HEK293T (cell line): ENCODE results near the gene RPP30.
"Not testable (repeated sequence)": the region's sequence is repeated elsewhere in the genome, so short reads cannot be mapped to it uniquely, and the experiment has no call there.

Experiments
- CTCF ChIA-PET: fragments of 350-600 bp; formaldehyde crosslinking; extraction: SDS; loops from one replicate; lab custom pipeline; 2021; ENCODE audit warnings: antibody characterized with exemption, inconsistent platforms; lab: Yijun Ruan, JAX
- POLR2A ChIA-PET: fragments of 350-600 bp; formaldehyde crosslinking; extraction: SDS; loops from one replicate; lab custom pipeline; 2020; ENCODE audit warnings: antibody characterized with exemption, inconsistent platforms; lab: Yijun Ruan, JAX
- DNase-seq: peaks from one replicate; pipeline ENCODE4 v3.0.0; 2012; ENCODE audit warnings: mixed read lengths; ENCODE audit errors: extremely low spot score
- ARNT ChIP-seq: fragments of 450-650 bp; IDR thresholded peaks from 2 replicates; pipeline ENCODE4 v1.6.1; 2017; ENCODE audit warnings: mild to moderate bottlenecking
- BHLHE40 ChIP-seq: fragments of 450-650 bp; IDR thresholded peaks from 2 replicates; pipeline ENCODE4 v1.6.1; 2016; ENCODE audit warnings: mild to moderate bottlenecking, moderate library complexity, borderline replicate concordance
- CTBP1 ChIP-seq: fragments of 450-650 bp; IDR thresholded peaks from 2 replicates; pipeline ENCODE4 v1.6.1; 2016; ENCODE audit warnings: borderline replicate concordance
- ELF4 ChIP-seq: fragments of 450-650 bp; IDR thresholded peaks from 2 replicates; pipeline ENCODE4 v1.6.1; 2017; ENCODE audit warnings: antibody characterized with exemption
- FOXA1 ChIP-seq: fragments of 450-650 bp; IDR thresholded peaks from 2 replicates; pipeline ENCODE4 v1.6.1; 2016; ENCODE audit warnings: mild to moderate bottlenecking
- FOXK2 ChIP-seq: fragments of 450-650 bp; IDR thresholded peaks from 2 replicates; pipeline ENCODE4 v1.6.1; 2016; ENCODE audit warnings: mild to moderate bottlenecking
- FOXM1 ChIP-seq: fragments of 450-650 bp; IDR thresholded peaks from 2 replicates; pipeline ENCODE4 v1.6.1; 2017; ENCODE audit warnings: mild to moderate bottlenecking, borderline replicate concordance
- HDGF ChIP-seq: fragments of 450-650 bp; IDR thresholded peaks from 2 replicates; pipeline ENCODE4 v1.6.1; 2017; ENCODE audit warnings: antibody characterized with exemption, borderline replicate concordance
- L3MBTL2 ChIP-seq: fragments of 450-650 bp; conservative IDR thresholded peaks from 2 replicates; pipeline ENCODE4 v1.6.1; 2016; ENCODE audit warnings: mild to moderate bottlenecking
- LEF1 ChIP-seq: fragments of 450-650 bp; IDR thresholded peaks from 2 replicates; pipeline ENCODE4 v1.6.1; 2017; ENCODE audit warnings: mild to moderate bottlenecking, borderline replicate concordance
- NFRKB ChIP-seq: fragments of 450-650 bp; IDR thresholded peaks from 2 replicates; pipeline ENCODE4 v1.6.1; 2016; ENCODE audit warnings: mild to moderate bottlenecking, moderate library complexity
- SP1 ChIP-seq: fragments of 450-650 bp; IDR thresholded peaks from 2 replicates; pipeline ENCODE4 v1.6.1; 2017
- SUZ12 ChIP-seq: fragments of 450-650 bp; IDR thresholded peaks from 2 replicates; pipeline ENCODE4 v1.6.1; 2016; ENCODE audit warnings: mild to moderate bottlenecking
- TARDBP ChIP-seq: fragments of 450-650 bp; IDR thresholded peaks from 2 replicates; pipeline ENCODE4 v1.6.1; 2016
- ZNF384 ChIP-seq: fragments of 450-650 bp; IDR thresholded peaks from 2 replicates; pipeline ENCODE4 v1.6.1; 2016
- TF ChIP-seq, protein P1 (sequence below): fragments of 450-650 bp; IDR thresholded peaks from 2 replicates; pipeline ENCODE4 v1.6.1; 2016

RPP30 gene

DNA sequence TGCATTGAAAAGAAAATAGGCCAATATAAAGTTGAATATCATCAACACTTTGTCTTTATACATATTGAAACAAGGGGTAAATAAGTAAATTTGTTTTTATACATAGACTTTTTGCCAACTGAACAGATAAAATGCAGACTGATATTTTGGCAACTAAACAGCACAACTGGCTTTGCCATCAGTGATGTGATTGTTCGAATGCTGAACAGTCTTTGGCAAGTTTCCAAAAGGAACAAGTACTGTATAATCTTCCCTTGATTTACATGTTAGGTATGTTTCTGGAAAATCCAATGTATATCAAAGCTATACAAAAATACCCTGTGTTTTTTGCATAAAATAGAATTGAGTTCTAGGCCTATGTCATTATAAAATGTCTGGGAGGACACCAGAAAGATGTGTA is 67.3 kb downstream of the RPP30 start:
- TF ChIP-seq TARDBP = no peak
- TF ChIP-seq ARNT = no peak
- TF ChIP-seq CTBP1 = no peak
- no peak for TF ChIP-seq LEF1
- TF ChIP-seq, protein P1, sequence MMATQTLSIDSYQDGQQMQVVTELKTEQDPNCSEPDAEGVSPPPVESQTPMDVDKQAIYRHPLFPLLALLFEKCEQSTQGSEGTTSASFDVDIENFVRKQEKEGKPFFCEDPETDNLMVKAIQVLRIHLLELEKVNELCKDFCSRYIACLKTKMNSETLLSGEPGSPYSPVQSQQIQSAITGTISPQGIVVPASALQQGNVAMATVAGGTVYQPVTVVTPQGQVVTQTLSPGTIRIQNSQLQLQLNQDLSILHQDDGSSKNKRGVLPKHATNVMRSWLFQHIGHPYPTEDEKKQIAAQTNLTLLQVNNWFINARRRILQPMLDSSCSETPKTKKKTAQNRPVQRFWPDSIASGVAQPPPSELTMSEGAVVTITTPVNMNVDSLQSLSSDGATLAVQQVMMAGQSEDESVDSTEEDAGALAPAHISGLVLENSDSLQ = no peak
- no peak for TF ChIP-seq ZNF384
- TF ChIP-seq HDGF = no peak
- no peak for TF ChIP-seq BHLHE40
- TF ChIP-seq L3MBTL2 = no peak
- TF ChIP-seq FOXK2 = no peak
- TF ChIP-seq ELF4 = no peak
- TF ChIP-seq FOXA1 = no peak
- TF ChIP-seq FOXM1 = no peak
- TF ChIP-seq NFRKB = no peak
- POLR2A ChIA-PET = no interaction called here
- DNase-seq = no peak
- CTCF ChIA-PET = no interaction called here

DNA sequence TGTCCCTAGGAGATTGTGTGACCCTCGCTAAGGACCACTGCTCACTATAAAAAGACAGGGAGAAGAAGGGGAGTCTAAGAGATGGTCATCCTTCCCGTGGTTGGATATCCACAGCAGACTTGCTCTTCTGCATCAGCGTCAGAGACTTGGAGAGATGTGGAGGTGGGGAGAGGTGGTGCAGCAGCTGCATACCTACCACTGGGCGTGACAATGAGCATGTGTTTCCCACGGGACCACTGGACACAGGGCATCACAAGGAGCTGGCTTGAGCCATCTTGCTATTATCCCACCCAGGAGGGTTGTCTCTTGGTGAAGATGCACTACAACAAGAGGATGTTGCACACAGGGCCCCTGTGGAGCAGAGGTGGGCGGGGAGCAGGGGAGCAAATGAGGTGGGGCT is 67.9 kb downstream of the RPP30 start:
- no peak for DNase-seq
- no peak for TF ChIP-seq FOXM1
- TF ChIP-seq TARDBP = no peak
- no peak for TF ChIP-seq FOXK2
- TF ChIP-seq ARNT = no peak
- TF ChIP-seq ZNF384 = no peak
- no peak for TF ChIP-seq ELF4
- TF ChIP-seq LEF1 = no peak
- no peak for TF ChIP-seq NFRKB
- no peak for TF ChIP-seq SP1
- no peak for TF ChIP-seq FOXA1
- no peak for TF ChIP-seq L3MBTL2
- no peak for TF ChIP-seq SUZ12
- TF ChIP-seq CTBP1 = no peak
- no peak for TF ChIP-seq HDGF
- TF ChIP-seq BHLHE40 = no peak
- TF ChIP-seq, protein P1 = no peak
- CTCF ChIA-PET = no interaction called here
- POLR2A ChIA-PET = no interaction called here

DNA sequence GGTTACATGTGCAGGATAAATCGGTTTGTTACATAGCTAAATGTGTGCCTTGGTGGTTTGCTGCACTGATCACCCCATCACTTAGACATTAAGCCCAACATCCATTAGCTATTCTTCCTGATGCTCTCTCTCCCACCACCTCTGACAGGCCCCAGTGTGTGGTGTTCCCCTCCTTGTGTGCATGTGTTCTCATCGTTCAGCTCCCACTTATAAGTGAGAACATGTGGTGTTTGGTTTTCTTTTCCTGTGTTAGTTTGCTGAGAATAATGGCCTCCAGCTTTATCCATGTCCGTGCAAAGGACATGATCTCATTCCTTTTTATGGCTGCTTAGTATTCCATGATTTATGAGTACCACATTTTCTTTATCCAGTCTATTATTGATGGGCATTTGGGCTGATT is 71.2 kb downstream of the RPP30 start:
- CTCF ChIA-PET = interaction anchor here (1.0 kb wide), 1 partner anchor 18 kb away, joined by 3 read pairs; no protein-coding TSS in a partner anchor
- TF ChIP-seq, protein P1 = peak; percentile 31; the same call in 1 of the 2 replicates
- POLR2A ChIA-PET, DNase-seq: not testable (repeated sequence)

DNA sequence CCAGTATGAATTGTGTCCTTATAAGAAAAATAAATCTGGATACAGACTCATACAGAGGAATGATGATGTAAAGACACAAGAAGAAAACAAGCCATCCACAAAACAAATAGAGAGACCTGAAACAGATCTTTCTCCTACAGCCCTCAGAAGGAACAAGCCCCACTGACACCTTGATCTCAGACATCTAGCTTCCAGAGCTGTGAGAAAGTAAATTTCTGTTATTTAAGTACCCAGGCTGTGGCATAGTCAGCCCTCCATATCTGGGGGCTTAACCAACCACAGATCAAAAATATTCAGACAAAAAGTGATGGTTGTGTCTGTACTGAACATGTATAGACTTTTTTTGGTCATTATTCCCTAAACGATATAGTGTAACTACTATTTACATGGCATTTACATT is 73.0 kb downstream of the RPP30 start:
- TF ChIP-seq ELF4 (no peak), L3MBTL2 (no peak), CTBP1 (no peak), FOXK2 (no peak), NFRKB (no peak), ZNF384 (no peak), FOXM1 (no peak), LEF1 (no peak), SP1 (no peak)
- POLR2A ChIA-PET = no interaction called here
- DNase-seq = no peak

DNA sequence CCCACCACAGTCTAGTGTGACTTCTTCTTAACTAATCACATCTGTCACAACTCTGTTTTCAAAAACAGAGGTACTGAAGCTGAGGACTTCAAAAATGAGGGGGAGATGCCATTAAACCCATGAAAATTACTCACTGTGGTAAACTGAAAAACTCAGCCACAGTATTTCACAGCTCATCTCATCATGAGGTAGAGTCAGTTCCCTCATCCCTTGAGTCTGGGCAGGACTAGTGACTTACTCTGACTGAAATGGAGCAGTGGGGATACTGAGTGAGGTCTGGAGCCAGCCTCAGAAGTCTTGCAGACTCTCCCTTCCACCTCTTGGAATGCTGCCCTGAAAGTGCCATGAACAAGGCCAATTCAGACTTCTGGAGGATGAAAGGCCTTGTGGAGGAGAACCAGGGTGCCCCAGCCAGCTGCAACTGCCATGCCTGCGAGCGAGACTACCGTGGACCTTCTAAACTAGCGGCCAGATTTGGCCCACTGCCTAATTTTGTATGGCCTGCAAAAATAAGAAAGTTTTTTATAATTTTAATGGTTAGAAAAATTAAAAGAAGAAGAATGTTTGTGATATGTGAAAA is 73.8 kb downstream of the RPP30 start:
- TF ChIP-seq SUZ12 (no peak), BHLHE40 (no peak), L3MBTL2 (no peak), ELF4 (no peak), SP1 (no peak), CTBP1 (no peak), TARDBP (no peak), FOXK2 (no peak), ZNF384 (no peak), HDGF (no peak), NFRKB (no peak), LEF1 (no peak), FOXA1 (no peak), FOXM1 (no peak), ARNT (no peak)
- TF ChIP-seq, protein P1 = no peak
- ChIA-PET POLR2A (no interaction called here), CTCF (no interaction called here)
- no peak for DNase-seq

More for the DNA sequence above, 73.0 kb downstream of the RPP30 start:
- CTCF ChIA-PET = no interaction called here
